Neural cell (in vitro differentiated cells): ENCODE results near the gene LETM1. TPM values are rescaled to one million over a fixed set of nuclear protein-coding genes. Genes with fewer than 3 reads are reported as not detected.

ENCODE experiments used
- H2AFZ ChIP-seq: fragments of 200-600, 300-800 bp; sonication (generic), shearing (Covaris generic); 2 replicates; pipeline ENCODE4 v1.6.0; 2014; ENCODE audit warnings: low read depth, mild to moderate bottlenecking, antibody characterized with exemption, low read length, moderate library complexity
- H3F3A ChIP-seq: fragments of 200-600 bp; shearing (Covaris generic); 2 replicates; pipeline ENCODE4 v1.6.1; 2016; ENCODE audit warnings: mild to moderate bottlenecking, moderate library complexity, mixed read lengths, antibody characterized with exemption, low read length; ENCODE audit not compliant: insufficient read depth, poor library complexity, severe bottlenecking
- H3K27ac ChIP-seq: fragments of 200-600, 300-800 bp; sonication (generic), shearing (Covaris generic); 2 replicates; pipeline ENCODE4 v1.5.1; 2014; ENCODE audit warnings: mild to moderate bottlenecking, low read length, moderate library complexity
- H3K27me3 ChIP-seq: fragments of 300-800, 200-600 bp; sonication (generic), shearing (Covaris generic); 2 replicates; pipeline ENCODE4 v1.6.0; 2014; ENCODE audit warnings: mild to moderate bottlenecking, low read depth, low read length, moderate library complexity; ENCODE audit not compliant: insufficient read depth
- H3K36me3 ChIP-seq: fragments of 300-800, 200-600 bp; sonication (generic), shearing (Covaris generic); 2 replicates; pipeline ENCODE4 v1.5.1; 2014; ENCODE audit warnings: mild to moderate bottlenecking, antibody characterized with exemption, low read length, moderate library complexity; ENCODE audit not compliant: insufficient read depth
- H3K4me2 ChIP-seq: fragments of 300-800, 200-600 bp; sonication (generic), shearing (Covaris generic); 2 replicates; pipeline ENCODE4 v1.6.0; 2014; ENCODE audit warnings: mild to moderate bottlenecking, low read length
- H3K4me3 ChIP-seq: fragments of 300-800, 200-600 bp; sonication (generic), shearing (Covaris generic); 2 replicates; pipeline ENCODE4 v1.5.1; 2014; ENCODE audit warnings: mild to moderate bottlenecking, low read length, moderate library complexity
- H3K79me2 ChIP-seq: fragments of 200-600 bp; shearing (Covaris generic); replicated peaks from 2 replicates; pipeline ENCODE4 v1.6.0; 2014; ENCODE audit warnings: mild to moderate bottlenecking, low read length, moderate library complexity; ENCODE audit not compliant: insufficient read depth
- H3K9ac ChIP-seq: fragments of 300-800, 200-600 bp; sonication (generic), shearing (Covaris generic); 2 replicates; pipeline ENCODE4 v1.6.1; 2016; ENCODE audit warnings: mild to moderate bottlenecking, low read length, mixed read lengths
- H3K9me2 ChIP-seq: fragments of 200-600 bp; shearing (Covaris generic); 2 replicates; pipeline ENCODE4 v1.6.1; 2016; ENCODE audit warnings: mild to moderate bottlenecking, low read length, mixed read lengths; ENCODE audit not compliant: insufficient read depth
- H3K9me3 ChIP-seq: fragments of 200-600, 300-800 bp; sonication (generic), shearing (Covaris generic); 2 replicates; pipeline ENCODE4 v1.6.1; 2016; ENCODE audit warnings: mild to moderate bottlenecking, mixed run types, low read length, moderate library complexity, mixed read lengths
- H4K20me1 ChIP-seq: fragments of 200-600 bp; shearing (Covaris generic); 2 replicates; pipeline ENCODE4 v1.6.1; 2016; ENCODE audit warnings: mild to moderate bottlenecking, mixed run types; ENCODE audit not compliant: insufficient read depth
- EP300 ChIP-seq: fragments of 450-650 bp; conservative IDR thresholded peaks from 2 replicates; pipeline ENCODE4 v1.6.1; 2014; ENCODE audit warnings: antibody characterized with exemption, mild to moderate bottlenecking, moderate library complexity; ENCODE audit not compliant: poor library complexity, severe bottlenecking
- EZH2 ChIP-seq: fragments of 200-600, 300-800 bp; shearing (Covaris generic), sonication (generic); IDR thresholded peaks from 2 replicates; pipeline ENCODE4 v1.6.1; 2014; ENCODE audit warnings: antibody characterized with exemption, low read length, borderline replicate concordance, mild to moderate bottlenecking; ENCODE audit not compliant: insufficient read depth, poor library complexity, severe bottlenecking
- MXI1 ChIP-seq: fragments of 450-650 bp; conservative IDR thresholded peaks from 2 replicates; pipeline ENCODE4 v1.6.1; 2014; ENCODE audit warnings: antibody characterized with exemption, mild to moderate bottlenecking; ENCODE audit not compliant: poor library complexity, severe bottlenecking
- POLR2AphosphoS5 ChIP-seq: IDR thresholded peaks from 2 replicates; pipeline ENCODE4 v1.6.1; 2012
- RAD21 ChIP-seq: fragments of 450-650 bp; conservative IDR thresholded peaks from 2 replicates; pipeline ENCODE4 v1.6.1; 2014; ENCODE audit warnings: antibody characterized with exemption, mild to moderate bottlenecking, moderate library complexity
- SMC3 ChIP-seq: fragments of 450-650 bp; conservative IDR thresholded peaks from 2 replicates; pipeline ENCODE4 v1.6.1; 2014; ENCODE audit warnings: antibody characterized with exemption, mild to moderate bottlenecking, moderate library complexity; ENCODE audit not compliant: poor library complexity
- TAF1 ChIP-seq: IDR thresholded peaks from 2 replicates; pipeline ENCODE4 v1.6.1; 2012; ENCODE audit warnings: low read depth
- polyA plus RNA-seq: library from polyadenylated mRNA; depleted of rRNA; stranded (reverse); fragments of >200 nt; gene quantifications from 2 replicates; pipeline ENCODE4 v1.2.3, GENCODE V29; 2014
- TF ChIP-seq, protein P1 (sequence below): fragments of 450-650 bp; IDR thresholded peaks from 2 replicates; pipeline ENCODE4 v1.5.1; 2014; ENCODE audit warnings: antibody characterized with exemption, mild to moderate bottlenecking, moderate library complexity; ENCODE audit not compliant: poor library complexity, severe bottlenecking
- TF ChIP-seq, protein P2 (sequence below): IDR thresholded peaks from 2 replicates; pipeline ENCODE4 v1.6.1; 2012; ENCODE audit warnings: borderline replicate concordance

LETM1 gene
- polyA plus RNA-seq, 1 donor from 2014 or later: 38.9 TPM

DNA sequence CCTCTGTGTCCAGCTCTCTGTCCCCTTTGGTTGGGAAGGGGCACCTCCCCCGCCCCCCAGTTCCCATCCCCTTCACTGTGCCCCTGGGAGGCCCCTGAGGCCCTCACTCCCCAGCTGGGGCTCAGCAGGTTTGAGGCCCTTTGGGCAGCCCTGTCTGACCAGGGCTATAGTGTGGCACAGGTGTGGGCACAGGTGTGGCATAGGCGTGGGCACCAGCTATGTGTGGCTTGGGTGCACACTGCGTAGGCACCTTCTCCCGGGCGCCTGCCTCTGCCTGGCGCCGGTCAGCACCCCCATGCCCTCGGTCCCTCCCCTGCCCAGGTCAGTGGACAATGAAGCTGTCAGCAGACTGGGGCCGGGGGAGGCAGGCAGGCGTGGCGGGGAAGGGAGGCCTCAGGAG is 70.4 kb downstream of the LETM1 start:
- Histone ChIP-seq H3K27me3 (no peaks in the 10 kb centered on the region), H3K4me3 (no peak overlapping the region), H3K79me2 (no peaks in the 10 kb centered on the region), H3K9me3 (no peaks in the 10 kb centered on the region), H3K4me2 (no peak overlapping the region), H4K20me1 (no peaks in the 10 kb centered on the region), H3K9me2 (no peaks in the 10 kb centered on the region), H3F3A (no peaks in the 10 kb centered on the region), H2AFZ (no peak overlapping the region), H3K27ac (no peak overlapping the region), H3K9ac (no peak overlapping the region), H3K36me3 (no peaks in the 10 kb centered on the region)
- TF ChIP-seq TAF1: no peak
- no peak for TF ChIP-seq MXI1
- TF ChIP-seq SMC3: no peak
- TF ChIP-seq EZH2: no peak
- TF ChIP-seq, protein P1, sequence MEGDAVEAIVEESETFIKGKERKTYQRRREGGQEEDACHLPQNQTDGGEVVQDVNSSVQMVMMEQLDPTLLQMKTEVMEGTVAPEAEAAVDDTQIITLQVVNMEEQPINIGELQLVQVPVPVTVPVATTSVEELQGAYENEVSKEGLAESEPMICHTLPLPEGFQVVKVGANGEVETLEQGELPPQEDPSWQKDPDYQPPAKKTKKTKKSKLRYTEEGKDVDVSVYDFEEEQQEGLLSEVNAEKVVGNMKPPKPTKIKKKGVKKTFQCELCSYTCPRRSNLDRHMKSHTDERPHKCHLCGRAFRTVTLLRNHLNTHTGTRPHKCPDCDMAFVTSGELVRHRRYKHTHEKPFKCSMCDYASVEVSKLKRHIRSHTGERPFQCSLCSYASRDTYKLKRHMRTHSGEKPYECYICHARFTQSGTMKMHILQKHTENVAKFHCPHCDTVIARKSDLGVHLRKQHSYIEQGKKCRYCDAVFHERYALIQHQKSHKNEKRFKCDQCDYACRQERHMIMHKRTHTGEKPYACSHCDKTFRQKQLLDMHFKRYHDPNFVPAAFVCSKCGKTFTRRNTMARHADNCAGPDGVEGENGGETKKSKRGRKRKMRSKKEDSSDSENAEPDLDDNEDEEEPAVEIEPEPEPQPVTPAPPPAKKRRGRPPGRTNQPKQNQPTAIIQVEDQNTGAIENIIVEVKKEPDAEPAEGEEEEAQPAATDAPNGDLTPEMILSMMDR: no peak
- TF ChIP-seq, protein P2, sequence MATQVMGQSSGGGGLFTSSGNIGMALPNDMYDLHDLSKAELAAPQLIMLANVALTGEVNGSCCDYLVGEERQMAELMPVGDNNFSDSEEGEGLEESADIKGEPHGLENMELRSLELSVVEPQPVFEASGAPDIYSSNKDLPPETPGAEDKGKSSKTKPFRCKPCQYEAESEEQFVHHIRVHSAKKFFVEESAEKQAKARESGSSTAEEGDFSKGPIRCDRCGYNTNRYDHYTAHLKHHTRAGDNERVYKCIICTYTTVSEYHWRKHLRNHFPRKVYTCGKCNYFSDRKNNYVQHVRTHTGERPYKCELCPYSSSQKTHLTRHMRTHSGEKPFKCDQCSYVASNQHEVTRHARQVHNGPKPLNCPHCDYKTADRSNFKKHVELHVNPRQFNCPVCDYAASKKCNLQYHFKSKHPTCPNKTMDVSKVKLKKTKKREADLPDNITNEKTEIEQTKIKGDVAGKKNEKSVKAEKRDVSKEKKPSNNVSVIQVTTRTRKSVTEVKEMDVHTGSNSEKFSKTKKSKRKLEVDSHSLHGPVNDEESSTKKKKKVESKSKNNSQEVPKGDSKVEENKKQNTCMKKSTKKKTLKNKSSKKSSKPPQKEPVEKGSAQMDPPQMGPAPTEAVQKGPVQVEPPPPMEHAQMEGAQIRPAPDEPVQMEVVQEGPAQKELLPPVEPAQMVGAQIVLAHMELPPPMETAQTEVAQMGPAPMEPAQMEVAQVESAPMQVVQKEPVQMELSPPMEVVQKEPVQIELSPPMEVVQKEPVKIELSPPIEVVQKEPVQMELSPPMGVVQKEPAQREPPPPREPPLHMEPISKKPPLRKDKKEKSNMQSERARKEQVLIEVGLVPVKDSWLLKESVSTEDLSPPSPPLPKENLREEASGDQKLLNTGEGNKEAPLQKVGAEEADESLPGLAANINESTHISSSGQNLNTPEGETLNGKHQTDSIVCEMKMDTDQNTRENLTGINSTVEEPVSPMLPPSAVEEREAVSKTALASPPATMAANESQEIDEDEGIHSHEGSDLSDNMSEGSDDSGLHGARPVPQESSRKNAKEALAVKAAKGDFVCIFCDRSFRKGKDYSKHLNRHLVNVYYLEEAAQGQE: no peak
- TF ChIP-seq POLR2AphosphoS5: no peak
- no peak for TF ChIP-seq EP300

DNA sequence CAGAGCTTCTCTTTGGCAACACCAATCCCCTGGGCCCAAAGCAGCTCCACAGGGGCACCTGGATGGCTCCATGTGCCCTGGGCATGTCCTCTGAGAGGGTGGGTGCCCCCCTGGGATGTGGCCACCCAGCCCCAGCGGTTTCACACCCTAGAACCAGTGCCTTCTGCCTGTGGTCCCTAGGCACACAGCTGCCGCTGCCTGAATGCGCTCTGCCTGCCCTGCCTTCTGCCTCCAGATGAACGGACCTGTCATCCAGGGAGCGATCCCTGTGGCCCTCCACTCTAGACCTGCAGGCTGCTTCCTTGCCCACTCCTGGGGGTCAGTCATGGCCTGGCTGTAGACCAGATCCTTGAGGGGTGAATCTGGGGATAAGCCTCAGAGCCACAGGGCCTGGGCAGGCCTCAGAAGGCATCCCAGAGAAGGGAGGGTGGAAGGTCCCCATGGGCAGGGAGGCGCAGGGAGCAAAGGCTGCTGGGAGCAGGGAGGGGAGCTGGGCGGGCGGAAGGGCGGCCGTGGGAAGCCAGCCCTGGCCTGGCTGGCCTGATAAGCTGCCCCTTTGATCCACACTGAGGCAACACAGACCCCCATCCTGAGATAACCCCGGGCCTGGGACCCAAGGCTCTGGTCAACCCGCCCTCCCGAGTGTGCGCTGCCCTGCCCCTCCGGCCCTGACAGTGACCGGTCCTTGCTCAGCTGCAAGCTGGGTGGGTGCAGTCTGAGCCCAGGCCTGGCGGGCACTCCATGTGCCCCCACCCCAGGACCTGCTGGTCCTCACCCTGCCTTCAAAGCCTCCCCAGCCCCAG is 71.0 kb downstream of the LETM1 start:
- H3K4me2 ChIP-seq: no peak overlapping the region
- no peaks in the 10 kb centered on the region for H4K20me1 ChIP-seq
- TF ChIP-seq, protein P2: no peak
- TF ChIP-seq EP300 (no peak), RAD21 (no peak), MXI1 (no peak), POLR2AphosphoS5 (no peak), EZH2 (no peak), TAF1 (no peak)
- TF ChIP-seq, protein P1: no peak
- no peak overlapping the region for H3K4me3 ChIP-seq
- no peak overlapping the region for H3K27ac ChIP-seq
- no peaks in the 10 kb centered on the region for H3K9me2 ChIP-seq
- no peak overlapping the region for H3K9ac ChIP-seq
- H3K27me3 ChIP-seq: no peaks in the 10 kb centered on the region
- H3K79me2 ChIP-seq: no peaks in the 10 kb centered on the region
- H3F3A ChIP-seq: no peaks in the 10 kb centered on the region
- H2AFZ ChIP-seq: no peak overlapping the region
- H3K9me3 ChIP-seq: no peaks in the 10 kb centered on the region
- no peaks in the 10 kb centered on the region for H3K36me3 ChIP-seq
